ENCODE measurements around the gene SLAIN1. TPM values are rescaled to one million over a fixed set of nuclear protein-coding genes. Genes with fewer than 3 reads are reported as not detected.

The SLAIN1 gene
- total and polyA plus RNA-seq, 2 donors (not counting 1 experiment from before 2014, with no cell fraction given), result 12.7 to 29.5 TPM

DNA sequence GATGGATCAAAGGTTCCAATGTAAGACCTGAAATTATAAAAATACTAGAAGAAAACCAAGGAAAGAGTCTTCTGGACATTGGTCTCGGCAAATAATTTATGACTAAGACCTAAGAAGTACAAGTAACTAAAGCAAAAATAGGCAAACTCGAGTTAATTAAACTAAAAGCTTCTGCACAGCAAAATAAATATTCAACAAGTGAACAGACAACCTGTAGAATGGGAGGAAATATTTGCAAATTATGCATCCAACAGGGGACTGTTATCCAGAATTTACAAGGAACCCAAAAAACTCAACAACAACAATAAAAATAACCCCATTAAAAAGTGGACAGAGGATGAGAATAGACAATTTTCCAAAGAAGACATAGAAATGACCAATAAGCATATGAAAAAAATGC is 9.7 kb upstream of the SLAIN1 start:
- Histone ChIP-seq H3K4me2 (replicated peaks; ENCODE audit: low read depth, low read length, poor library complexity, severe bottlenecking) (no peak overlapping the region), H4K20me1 (ENCODE audit: control insufficient read depth, insufficient read depth, low read length, poor library complexity, severe bottlenecking) (no peaks in the 10 kb centered on the region), H3K9me3 (ENCODE audit: control extremely low read depth in 1 of 3, control insufficient read depth in 2 of 3, insufficient read depth in 1 of 3, low read length in 2 of 3) (peaks cover 0 to 16% (median 1%) of the 10 kb centered on the region in 3 donors), H3K27me3 (replicated peaks in 1 of 4; ENCODE audit: control extremely low read depth in 1 of 4, control insufficient read depth in 3 of 4, insufficient read depth in 4 of 4, low read length in 3 of 4) (peaks cover 0 to 2% (median 0%) of the 10 kb centered on the region in 4 experiments), H3K36me3 (replicated peaks in 1 of 2; ENCODE audit: control extremely low read depth in 1 of 2, control insufficient read depth in 1 of 2, extremely low read depth in 1 of 2, insufficient read depth in 2 of 2, low read length in 1 of 2) (no peaks in the 10 kb centered on the region), H3K4me3 (ENCODE audit: control extremely low read depth in 1 of 5, extremely low read depth in 1 of 5, insufficient read depth in 1 of 5, low read depth in 2 of 5, low read length in 4 of 5) (no peak overlapping the region), H3K4me1 (ENCODE audit: control insufficient read depth in 2 of 2, insufficient read depth in 2 of 2, low read length in 2 of 2) (no peaks in the 10 kb centered on the region), H3K27ac (ENCODE audit: low read length in 2 of 2) (no peak overlapping the region), H3K79me2 (ENCODE audit: control insufficient read depth, insufficient read depth, low read length) (no peaks in the 10 kb centered on the region), H3K9ac (ENCODE audit: low read length) (no peak overlapping the region), H2AFZ (ENCODE audit: insufficient read depth, low read depth, low read length, poor library complexity, severe bottlenecking) (no peak overlapping the region)
- Mint-ChIP-seq H3K27me3 (peaks cover 9% of the 10 kb centered on the region), H3K9me3 (ENCODE audit: insufficient read depth) (peaks cover 14% of the 10 kb centered on the region), H3K27ac (no peak overlapping the region), H3K4me1 (no peaks in the 10 kb centered on the region), H3K4me3 (no peak overlapping the region)
- DNase-seq, result no peak
- intact Hi-C loops (cut with micrococcal nuclease), result no loop called here
- TF ChIP-seq, protein P1, sequence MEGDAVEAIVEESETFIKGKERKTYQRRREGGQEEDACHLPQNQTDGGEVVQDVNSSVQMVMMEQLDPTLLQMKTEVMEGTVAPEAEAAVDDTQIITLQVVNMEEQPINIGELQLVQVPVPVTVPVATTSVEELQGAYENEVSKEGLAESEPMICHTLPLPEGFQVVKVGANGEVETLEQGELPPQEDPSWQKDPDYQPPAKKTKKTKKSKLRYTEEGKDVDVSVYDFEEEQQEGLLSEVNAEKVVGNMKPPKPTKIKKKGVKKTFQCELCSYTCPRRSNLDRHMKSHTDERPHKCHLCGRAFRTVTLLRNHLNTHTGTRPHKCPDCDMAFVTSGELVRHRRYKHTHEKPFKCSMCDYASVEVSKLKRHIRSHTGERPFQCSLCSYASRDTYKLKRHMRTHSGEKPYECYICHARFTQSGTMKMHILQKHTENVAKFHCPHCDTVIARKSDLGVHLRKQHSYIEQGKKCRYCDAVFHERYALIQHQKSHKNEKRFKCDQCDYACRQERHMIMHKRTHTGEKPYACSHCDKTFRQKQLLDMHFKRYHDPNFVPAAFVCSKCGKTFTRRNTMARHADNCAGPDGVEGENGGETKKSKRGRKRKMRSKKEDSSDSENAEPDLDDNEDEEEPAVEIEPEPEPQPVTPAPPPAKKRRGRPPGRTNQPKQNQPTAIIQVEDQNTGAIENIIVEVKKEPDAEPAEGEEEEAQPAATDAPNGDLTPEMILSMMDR (IDR thresholded peaks at IDR 0.05), result no peak
- TF ChIP-seq EZH2 (IDR thresholded peaks at IDR 0.05; ENCODE audit: borderline replicate concordance, insufficient read depth, low read depth, low read length, poor library complexity, severe bottlenecking), result no peak
- no peak for ATAC-seq (ENCODE audit: low read depth)
- no CpG with 5 or more reads among the region's 2 CpGs for WGBS (ENCODE audit: insufficient coverage)
- ChIA-PET POLR2A (no interaction called here), CTCF (no interaction called here)

DNA sequence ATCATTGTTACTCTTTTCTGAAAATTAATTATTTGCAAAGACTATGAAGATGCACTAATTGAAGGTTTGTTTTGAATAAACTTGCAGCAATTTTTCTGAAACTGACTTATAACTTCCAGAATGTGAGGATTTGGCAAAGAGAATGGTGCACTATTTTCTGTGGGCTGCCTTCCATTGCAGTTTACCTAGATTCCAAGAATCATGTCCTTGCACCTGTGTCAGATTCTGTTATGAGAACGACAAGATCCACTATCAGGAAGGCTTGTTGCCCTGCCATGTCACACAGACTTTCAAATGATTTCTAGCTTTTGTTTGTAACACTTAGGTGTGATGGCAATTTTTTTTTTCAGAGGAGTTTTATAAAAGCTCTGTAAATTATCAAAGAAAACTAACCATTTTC is 5.6 kb upstream of the SLAIN1 start:
- DNase-seq (no peak), ATAC-seq (ENCODE audit: low read depth) (no peak)
- intact Hi-C loops (cut with micrococcal nuclease), result loop anchor here (10.0 kb wide), 2 partner anchors 913 to 1503 kb away; partner anchors contain the start of gene POU4F1
- peaks cover 13% of the 10 kb centered on the region for H3K4me1 Mint-ChIP-seq
- WGBS (ENCODE audit: insufficient coverage), result no CpG with 5 or more reads among the region's 1 CpG
- no peak overlapping the region for H3K4me3 Mint-ChIP-seq
- H3K4me3 ChIP-seq (ENCODE audit: control extremely low read depth in 1 of 5, extremely low read depth in 1 of 5, insufficient read depth in 1 of 5, low read depth in 2 of 5, low read length in 4 of 5), result no peak overlapping the region
- H3K79me2 ChIP-seq (ENCODE audit: control insufficient read depth, insufficient read depth, low read length), result no peaks in the 10 kb centered on the region
- peaks cover 7% of the 10 kb centered on the region for H3K9me3 Mint-ChIP-seq (ENCODE audit: insufficient read depth)
- POLR2A ChIA-PET, result no interaction called here
- H3K36me3 ChIP-seq (replicated peaks in 1 of 2; ENCODE audit: control extremely low read depth in 1 of 2, control insufficient read depth in 1 of 2, extremely low read depth in 1 of 2, insufficient read depth in 2 of 2, low read length in 1 of 2), result no peaks in the 10 kb centered on the region
- peaks cover 4 to 7% of the 10 kb centered on the region in 2 donors for H3K4me1 ChIP-seq (ENCODE audit: control insufficient read depth in 2 of 2, insufficient read depth in 2 of 2, low read length in 2 of 2)
- peaks cover 9% of the 10 kb centered on the region for H3K27me3 Mint-ChIP-seq
- TF ChIP-seq EZH2 (IDR thresholded peaks at IDR 0.05; ENCODE audit: borderline replicate concordance, insufficient read depth, low read depth, low read length, poor library complexity, severe bottlenecking), result no peak
- TF ChIP-seq, protein P1 (IDR thresholded peaks at IDR 0.05), result no peak
- peaks cover 0 to 10% (median 1%) of the 10 kb centered on the region in 3 donors for H3K9me3 ChIP-seq (ENCODE audit: control extremely low read depth in 1 of 3, control insufficient read depth in 2 of 3, insufficient read depth in 1 of 3, low read length in 2 of 3)
- no peak overlapping the region for H3K27ac Mint-ChIP-seq
- no peak overlapping the region for H3K4me2 ChIP-seq (replicated peaks; ENCODE audit: low read depth, low read length, poor library complexity, severe bottlenecking)
- peaks cover 0 to 2% (median 0%) of the 10 kb centered on the region in 4 experiments for H3K27me3 ChIP-seq (replicated peaks in 1 of 4; ENCODE audit: control extremely low read depth in 1 of 4, control insufficient read depth in 3 of 4, insufficient read depth in 4 of 4, low read length in 3 of 4)
- H3K27ac ChIP-seq (ENCODE audit: low read length in 2 of 2), result no peak overlapping the region
- CTCF ChIA-PET, result no interaction called here
- H2AFZ ChIP-seq (ENCODE audit: insufficient read depth, low read depth, low read length, poor library complexity, severe bottlenecking), result no peak overlapping the region
- no peak overlapping the region for H3K9ac ChIP-seq (ENCODE audit: low read length)
- H4K20me1 ChIP-seq (ENCODE audit: control insufficient read depth, insufficient read depth, low read length, poor library complexity, severe bottlenecking), result no peaks in the 10 kb centered on the region
